Vagina (tissue), 2 donors: ENCODE measurements around the gene MEGF9.

ENCODE experiments used
- POLR2A ChIP-seq, 2 donors: fragments of 450-650 bp; IDR thresholded peaks; one replicate each; pipeline ENCODE4 v1.6.1; 2017; ENCODE audit warnings: antibody characterized with exemption in 2 of 2, mild to moderate bottlenecking in 2 of 2, moderate library complexity in 2 of 2
- POLR2AphosphoS5 ChIP-seq, 2 donors: sonication (generic); formaldehyde crosslinking; IDR thresholded peaks; one replicate each; pipeline ENCODE4 v1.9.0; 2017; ENCODE audit warnings: antibody characterized with exemption in 2 of 2, mild to moderate bottlenecking in 2 of 2, low read depth in 1 of 2; ENCODE audit not compliant: insufficient read depth in 1 of 2
- TF ChIP-seq, protein P1 (sequence below), 3 experiments: fragments of 450-650 bp in 2 of 3; fragments of 200-600 bp in 1 of 3; sonication (generic) in 1 of 3; IDR thresholded peaks; one replicate each; pipeline ENCODE4 v1.5.1; 2017 to 2019; ENCODE audit warnings: antibody characterized with exemption in 3 of 3, mild to moderate bottlenecking in 2 of 3, moderate library complexity in 2 of 3

DNA sequence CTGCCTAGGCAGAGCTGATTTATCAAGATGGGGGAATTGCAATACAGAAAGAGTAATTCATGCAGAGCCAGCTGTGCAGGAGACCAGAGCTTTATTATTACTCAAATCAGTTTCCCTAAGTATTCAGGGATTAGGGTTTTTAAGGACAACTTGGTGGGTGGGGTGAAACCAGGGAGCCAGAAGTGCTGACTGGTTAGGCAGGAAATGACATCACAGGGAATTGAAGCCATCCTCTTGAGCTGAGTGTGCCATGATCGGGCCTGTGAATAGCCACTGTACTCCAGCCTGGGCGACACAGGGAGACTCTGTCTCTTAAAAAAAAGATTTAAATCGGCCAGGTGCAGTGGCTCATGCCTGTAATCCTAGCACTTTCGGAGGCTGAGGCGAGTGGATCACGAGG lies 89.0 kb downstream of the MEGF9 start:
- TF ChIP-seq, protein P1, sequence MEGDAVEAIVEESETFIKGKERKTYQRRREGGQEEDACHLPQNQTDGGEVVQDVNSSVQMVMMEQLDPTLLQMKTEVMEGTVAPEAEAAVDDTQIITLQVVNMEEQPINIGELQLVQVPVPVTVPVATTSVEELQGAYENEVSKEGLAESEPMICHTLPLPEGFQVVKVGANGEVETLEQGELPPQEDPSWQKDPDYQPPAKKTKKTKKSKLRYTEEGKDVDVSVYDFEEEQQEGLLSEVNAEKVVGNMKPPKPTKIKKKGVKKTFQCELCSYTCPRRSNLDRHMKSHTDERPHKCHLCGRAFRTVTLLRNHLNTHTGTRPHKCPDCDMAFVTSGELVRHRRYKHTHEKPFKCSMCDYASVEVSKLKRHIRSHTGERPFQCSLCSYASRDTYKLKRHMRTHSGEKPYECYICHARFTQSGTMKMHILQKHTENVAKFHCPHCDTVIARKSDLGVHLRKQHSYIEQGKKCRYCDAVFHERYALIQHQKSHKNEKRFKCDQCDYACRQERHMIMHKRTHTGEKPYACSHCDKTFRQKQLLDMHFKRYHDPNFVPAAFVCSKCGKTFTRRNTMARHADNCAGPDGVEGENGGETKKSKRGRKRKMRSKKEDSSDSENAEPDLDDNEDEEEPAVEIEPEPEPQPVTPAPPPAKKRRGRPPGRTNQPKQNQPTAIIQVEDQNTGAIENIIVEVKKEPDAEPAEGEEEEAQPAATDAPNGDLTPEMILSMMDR (IDR thresholded peaks at IDR 0.05): no peak
- TF ChIP-seq POLR2A (IDR thresholded peaks at IDR 0.05) (no peak), POLR2AphosphoS5 (IDR thresholded peaks at IDR 0.05; ENCODE audit: insufficient read depth in 1 of 2, low read depth in 1 of 2) (no peak)
